Tibial nerve (tissue), 4 donors: ENCODE data around the gene PRSS37.

ENCODE experiments used
- EP300 ChIP-seq, 2 donors: sonication (generic); formaldehyde crosslinking; IDR thresholded peaks; one replicate each; pipeline ENCODE4 v1.6.1; 2017; ENCODE audit warnings: antibody characterized with exemption in 2 of 2, mild to moderate bottlenecking in 1 of 2
- POLR2A ChIP-seq, 2 donors: fragments of 450-650 bp; IDR thresholded peaks; one replicate each; pipeline ENCODE4 v1.6.1; 2017; ENCODE audit warnings: antibody characterized with exemption in 2 of 2, mild to moderate bottlenecking in 2 of 2, moderate library complexity in 2 of 2
- TF ChIP-seq, protein P1 (sequence below), 5 experiments: fragments of 200-600 bp in 3 of 5; fragments of 450-650 bp in 2 of 5; sonication (generic) in 3 of 5; IDR thresholded peaks; one replicate each; pipeline ENCODE4 v1.5.1; 2016 to 2019; ENCODE audit warnings: antibody characterized with exemption in 5 of 5, mild to moderate bottlenecking in 3 of 5, moderate library complexity in 2 of 5

DNA sequence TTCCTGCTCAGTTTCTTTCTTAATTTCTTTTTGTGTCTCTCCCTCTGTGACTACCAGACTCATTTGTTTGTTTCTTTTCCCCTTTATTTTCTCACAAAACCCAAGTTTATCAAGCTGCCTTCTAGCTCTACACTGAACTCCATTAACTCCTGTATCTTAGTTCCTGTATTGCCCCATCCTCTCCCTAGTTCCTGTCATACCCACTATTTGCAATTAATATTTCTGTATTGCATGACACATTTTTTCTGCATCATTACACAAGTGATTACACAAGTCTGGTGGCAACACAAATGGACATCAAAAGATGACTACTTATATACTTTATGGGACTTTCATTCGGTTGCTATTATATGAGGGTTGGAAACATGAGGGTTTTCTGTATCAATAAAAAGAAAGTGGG, 48.0 kb upstream of the PRSS37 start:
- TF ChIP-seq, protein P1, sequence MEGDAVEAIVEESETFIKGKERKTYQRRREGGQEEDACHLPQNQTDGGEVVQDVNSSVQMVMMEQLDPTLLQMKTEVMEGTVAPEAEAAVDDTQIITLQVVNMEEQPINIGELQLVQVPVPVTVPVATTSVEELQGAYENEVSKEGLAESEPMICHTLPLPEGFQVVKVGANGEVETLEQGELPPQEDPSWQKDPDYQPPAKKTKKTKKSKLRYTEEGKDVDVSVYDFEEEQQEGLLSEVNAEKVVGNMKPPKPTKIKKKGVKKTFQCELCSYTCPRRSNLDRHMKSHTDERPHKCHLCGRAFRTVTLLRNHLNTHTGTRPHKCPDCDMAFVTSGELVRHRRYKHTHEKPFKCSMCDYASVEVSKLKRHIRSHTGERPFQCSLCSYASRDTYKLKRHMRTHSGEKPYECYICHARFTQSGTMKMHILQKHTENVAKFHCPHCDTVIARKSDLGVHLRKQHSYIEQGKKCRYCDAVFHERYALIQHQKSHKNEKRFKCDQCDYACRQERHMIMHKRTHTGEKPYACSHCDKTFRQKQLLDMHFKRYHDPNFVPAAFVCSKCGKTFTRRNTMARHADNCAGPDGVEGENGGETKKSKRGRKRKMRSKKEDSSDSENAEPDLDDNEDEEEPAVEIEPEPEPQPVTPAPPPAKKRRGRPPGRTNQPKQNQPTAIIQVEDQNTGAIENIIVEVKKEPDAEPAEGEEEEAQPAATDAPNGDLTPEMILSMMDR (IDR thresholded peaks at IDR 0.05): no peak
- TF ChIP-seq POLR2A (IDR thresholded peaks at IDR 0.05): no peak
- TF ChIP-seq EP300 (IDR thresholded peaks at IDR 0.05): peak in 1 of 2 donors; percentile 58
